C4-2B (cell line): ENCODE results near the gene NUCB1.

ENCODE experiments used
- ZFX ChIP-seq: fragments of 450-650 bp; IDR thresholded peaks from 2 replicates; pipeline ENCODE4 v1.6.1; 2017
- TF ChIP-seq, protein P1 (sequence below): fragments of 450-650 bp; conservative IDR thresholded peaks from 2 replicates; pipeline ENCODE4 v1.5.1; 2017; ENCODE audit warnings: mild to moderate bottlenecking

DNA sequence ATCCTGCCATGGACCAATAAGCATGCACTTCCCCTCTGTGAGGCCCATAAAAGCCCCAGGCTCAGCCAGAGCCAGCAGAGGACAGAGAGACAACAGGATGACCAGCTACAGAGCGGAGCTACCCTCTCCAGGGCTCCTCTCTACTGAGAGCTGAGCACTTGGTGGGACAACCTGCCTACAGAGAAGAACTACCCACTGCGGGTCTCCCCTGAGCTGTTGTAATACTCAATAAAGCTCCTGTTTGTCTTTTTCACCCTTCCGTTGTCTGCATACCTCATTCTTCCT lies 47.1 kb downstream of the NUCB1 start:
- TF ChIP-seq, protein P1, sequence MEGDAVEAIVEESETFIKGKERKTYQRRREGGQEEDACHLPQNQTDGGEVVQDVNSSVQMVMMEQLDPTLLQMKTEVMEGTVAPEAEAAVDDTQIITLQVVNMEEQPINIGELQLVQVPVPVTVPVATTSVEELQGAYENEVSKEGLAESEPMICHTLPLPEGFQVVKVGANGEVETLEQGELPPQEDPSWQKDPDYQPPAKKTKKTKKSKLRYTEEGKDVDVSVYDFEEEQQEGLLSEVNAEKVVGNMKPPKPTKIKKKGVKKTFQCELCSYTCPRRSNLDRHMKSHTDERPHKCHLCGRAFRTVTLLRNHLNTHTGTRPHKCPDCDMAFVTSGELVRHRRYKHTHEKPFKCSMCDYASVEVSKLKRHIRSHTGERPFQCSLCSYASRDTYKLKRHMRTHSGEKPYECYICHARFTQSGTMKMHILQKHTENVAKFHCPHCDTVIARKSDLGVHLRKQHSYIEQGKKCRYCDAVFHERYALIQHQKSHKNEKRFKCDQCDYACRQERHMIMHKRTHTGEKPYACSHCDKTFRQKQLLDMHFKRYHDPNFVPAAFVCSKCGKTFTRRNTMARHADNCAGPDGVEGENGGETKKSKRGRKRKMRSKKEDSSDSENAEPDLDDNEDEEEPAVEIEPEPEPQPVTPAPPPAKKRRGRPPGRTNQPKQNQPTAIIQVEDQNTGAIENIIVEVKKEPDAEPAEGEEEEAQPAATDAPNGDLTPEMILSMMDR: no peak
- TF ChIP-seq ZFX: no peak
